Raji (cell line): Measurements from ENCODE around the gene SLC6A5.

Source experiments
- POLR2A ChIP-seq: IDR thresholded peaks from 2 replicates; pipeline ENCODE4 v1.6.1; 2011; ENCODE audit warnings: low read depth, low read length, control low read depth; ENCODE audit not compliant: insufficient read depth

The SLC6A5 gene

GRCh38 chr11:20594274-20595061 is 4.9 kb upstream of the SLC6A5 start:
- TF ChIP-seq POLR2A, result no peak

GRCh38 chr11:20595101-20595500 is 4.3 kb upstream of the SLC6A5 start:
- no peak for TF ChIP-seq POLR2A

GRCh38 chr11:20596205-20597153 is 2.9 kb upstream of the SLC6A5 start:
- TF ChIP-seq POLR2A, result no peak

- TF ChIP-seq POLR2A, result no peak
Observed at GRCh38 chr11:20597154-20597679, 2.2 kb upstream of the SLC6A5 start.

GRCh38 chr11:20597680-20598484 is 1.5 kb upstream of the SLC6A5 start:
- no peak for TF ChIP-seq POLR2A

GRCh38 chr11:20598492-20598891 is 916 bp upstream of the SLC6A5 start:
- no peak for TF ChIP-seq POLR2A

GRCh38 chr11:20600020-20600346 is 575 bp downstream of the SLC6A5 start:
- TF ChIP-seq POLR2A, result no peak

- TF ChIP-seq POLR2A, result no peak
Observed at GRCh38 chr11:20600551-20600950, 1.1 kb downstream of the SLC6A5 start.

- TF ChIP-seq POLR2A, result no peak
Observed at GRCh38 chr11:20601221-20601914, 2.0 kb downstream of the SLC6A5 start.

GRCh38 chr11:20604295-20604803 is 4.9 kb downstream of the SLC6A5 start:
- TF ChIP-seq POLR2A, result no peak

GRCh38 chr11:20604864-20605601 is 5.6 kb downstream of the SLC6A5 start:
- no peak for TF ChIP-seq POLR2A

GRCh38 chr11:20605602-20606091 is 6.2 kb downstream of the SLC6A5 start:
- no peak for TF ChIP-seq POLR2A

GRCh38 chr11:20608934-20609333 is 9.5 kb downstream of the SLC6A5 start:
- no peak for TF ChIP-seq POLR2A

GRCh38 chr11:20609727-20610707 is 10.6 kb downstream of the SLC6A5 start:
- TF ChIP-seq POLR2A, result no peak
